Fibroblast of mammary gland (primary cell): ENCODE data around the gene CCDC3.

Experiments
- DNase-seq: peaks from one replicate; pipeline ENCODE4 v3.0.0-alpha.2; 2010; ENCODE audit warnings: low read depth
- H3K4me3 ChIP-seq: 2 replicates; pipeline ENCODE4 v1.5.1; 2011; ENCODE audit warnings: low read depth, mild to moderate bottlenecking, low read length, moderate library complexity; ENCODE audit not compliant: control insufficient read depth
- TF ChIP-seq, protein P1 (sequence below): conservative IDR thresholded peaks from 2 replicates; pipeline ENCODE4 v1.5.1; 2011; ENCODE audit warnings: low read depth, low read length, inconsistent platforms; ENCODE audit not compliant: control insufficient read depth, insufficient read depth

Gene CCDC3

GRCh38 chr10:12960334-12960898 is 41.1 kb downstream of the CCDC3 start:
- TF ChIP-seq, protein P1, sequence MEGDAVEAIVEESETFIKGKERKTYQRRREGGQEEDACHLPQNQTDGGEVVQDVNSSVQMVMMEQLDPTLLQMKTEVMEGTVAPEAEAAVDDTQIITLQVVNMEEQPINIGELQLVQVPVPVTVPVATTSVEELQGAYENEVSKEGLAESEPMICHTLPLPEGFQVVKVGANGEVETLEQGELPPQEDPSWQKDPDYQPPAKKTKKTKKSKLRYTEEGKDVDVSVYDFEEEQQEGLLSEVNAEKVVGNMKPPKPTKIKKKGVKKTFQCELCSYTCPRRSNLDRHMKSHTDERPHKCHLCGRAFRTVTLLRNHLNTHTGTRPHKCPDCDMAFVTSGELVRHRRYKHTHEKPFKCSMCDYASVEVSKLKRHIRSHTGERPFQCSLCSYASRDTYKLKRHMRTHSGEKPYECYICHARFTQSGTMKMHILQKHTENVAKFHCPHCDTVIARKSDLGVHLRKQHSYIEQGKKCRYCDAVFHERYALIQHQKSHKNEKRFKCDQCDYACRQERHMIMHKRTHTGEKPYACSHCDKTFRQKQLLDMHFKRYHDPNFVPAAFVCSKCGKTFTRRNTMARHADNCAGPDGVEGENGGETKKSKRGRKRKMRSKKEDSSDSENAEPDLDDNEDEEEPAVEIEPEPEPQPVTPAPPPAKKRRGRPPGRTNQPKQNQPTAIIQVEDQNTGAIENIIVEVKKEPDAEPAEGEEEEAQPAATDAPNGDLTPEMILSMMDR = no peak
- no peak for DNase-seq
- H3K4me3 ChIP-seq = no peak overlapping the region

DNA sequence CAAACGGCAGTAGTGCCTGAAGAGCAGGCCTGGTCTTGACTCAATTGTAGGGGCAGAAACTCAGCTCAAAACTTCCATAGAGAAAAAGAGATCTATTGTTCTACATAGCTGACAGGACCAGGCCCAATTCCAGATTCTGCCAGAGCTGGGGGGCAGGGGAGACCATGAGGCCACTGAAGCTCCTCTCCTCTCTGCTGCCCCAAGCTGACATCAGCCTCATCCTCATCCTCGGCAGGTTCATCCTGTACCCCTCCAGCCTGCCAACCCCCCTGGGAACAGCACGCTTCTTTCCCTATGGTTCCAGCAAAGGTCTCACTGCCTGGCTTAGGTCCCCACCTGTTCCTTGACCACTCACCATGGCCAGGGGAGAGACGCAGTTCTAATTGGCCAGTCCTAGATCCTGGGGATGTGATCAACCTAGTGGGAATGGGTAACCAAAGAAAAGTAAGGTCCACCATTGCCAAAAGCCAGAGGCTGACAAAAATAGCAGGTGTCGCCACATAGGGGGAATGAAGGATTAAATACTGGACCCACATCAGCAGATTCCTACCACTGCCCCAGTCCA is 42.9 kb downstream of the CCDC3 start:
- DNase-seq = no peak
- TF ChIP-seq, protein P1 = no peak
- H3K4me3 ChIP-seq = no peak overlapping the region

DNA sequence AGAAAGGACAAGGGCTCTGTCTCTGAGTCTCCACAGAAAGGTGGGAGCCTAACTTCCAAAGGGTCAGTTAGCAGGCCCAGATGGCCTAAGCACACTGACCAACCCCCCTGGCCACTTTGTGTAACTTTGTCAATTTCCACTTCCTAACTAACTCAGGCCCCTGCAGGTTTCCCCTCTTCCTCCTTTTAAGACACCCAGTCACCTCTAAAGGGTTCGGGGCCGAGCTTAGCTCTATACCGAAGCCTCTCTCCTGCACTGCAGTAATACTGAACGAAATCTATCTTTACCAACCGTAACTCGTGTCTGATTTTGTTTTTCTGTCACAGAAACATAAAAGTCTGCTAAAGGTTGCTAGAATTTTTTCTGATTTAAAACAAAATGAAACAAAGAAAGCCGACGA is 44.4 kb downstream of the CCDC3 start:
- TF ChIP-seq, protein P1 = no peak
- no peak for DNase-seq

GRCh38 chr10:12954866-12955265 is 46.6 kb downstream of the CCDC3 start:
- DNase-seq = peak; percentile 20
- TF ChIP-seq, protein P1 = no peak
- no peak overlapping the region for H3K4me3 ChIP-seq

More for the DNA sequence above, 44.4 kb downstream of the CCDC3 start:
- no peak overlapping the region for H3K4me3 ChIP-seq

DNA sequence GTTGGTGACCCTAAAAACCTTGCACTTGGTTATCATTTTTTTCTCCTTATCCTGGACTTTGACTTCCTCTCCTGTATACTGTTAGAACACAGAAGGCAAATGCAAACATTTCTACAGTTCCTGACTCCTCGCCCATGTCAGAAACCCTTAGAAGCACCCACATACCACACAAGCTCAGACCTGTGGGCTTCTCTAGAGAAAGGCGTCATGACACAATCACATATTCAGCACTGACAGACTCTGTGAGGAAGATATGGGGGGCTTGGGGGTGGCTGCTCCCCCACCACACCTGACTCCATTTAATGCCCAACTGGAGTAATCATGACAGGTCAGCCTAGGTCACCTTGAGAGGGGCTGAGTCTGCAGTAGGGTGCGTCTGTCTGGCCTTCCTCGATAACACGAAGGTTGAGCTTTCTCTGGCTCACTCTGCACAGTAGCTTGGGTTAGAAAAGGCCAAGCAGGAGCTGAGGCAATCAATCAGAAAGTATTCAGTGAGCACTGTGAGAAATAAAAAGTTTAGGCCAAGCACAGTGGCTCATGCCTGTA is 50.9 kb downstream of the CCDC3 start:
- TF ChIP-seq, protein P1 = no peak
- H3K4me3 ChIP-seq = no peak overlapping the region
- DNase-seq = no peak

DNA sequence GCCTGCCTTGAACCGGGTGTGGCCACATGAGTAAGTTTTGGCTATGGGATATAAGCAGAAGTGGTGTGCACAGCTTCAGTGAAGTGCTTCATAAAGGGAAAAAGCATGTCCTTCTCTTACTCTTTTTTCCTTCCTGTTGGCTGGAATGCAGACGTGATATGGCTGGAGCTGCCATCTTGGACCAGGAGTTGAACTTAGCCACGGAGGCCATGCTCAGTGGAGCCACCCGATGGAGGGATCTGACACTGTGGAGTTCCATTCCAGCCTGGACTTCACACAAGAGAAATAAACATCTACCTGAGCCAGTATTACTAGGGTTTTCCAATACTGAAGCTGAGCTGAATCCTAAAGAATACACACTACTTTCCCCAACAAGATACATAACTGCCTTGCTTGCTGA is 52.3 kb downstream of the CCDC3 start:
- no peak overlapping the region for H3K4me3 ChIP-seq
- TF ChIP-seq, protein P1 = peak; percentile 27
- DNase-seq = no peak
